ENCODE results near the gene RASL10A. TPM values are rescaled to one million over a fixed set of nuclear protein-coding genes. Genes with fewer than 3 reads are reported as not detected.

The RASL10A gene
- total and polyA plus RNA-seq, 9 of the 15 experiments (the other 6 are each of a cell fraction or from before 2014, with no cell fraction given): 0.17 to 1.2 (median 0.45) TPM; not detected in 3

DNA sequence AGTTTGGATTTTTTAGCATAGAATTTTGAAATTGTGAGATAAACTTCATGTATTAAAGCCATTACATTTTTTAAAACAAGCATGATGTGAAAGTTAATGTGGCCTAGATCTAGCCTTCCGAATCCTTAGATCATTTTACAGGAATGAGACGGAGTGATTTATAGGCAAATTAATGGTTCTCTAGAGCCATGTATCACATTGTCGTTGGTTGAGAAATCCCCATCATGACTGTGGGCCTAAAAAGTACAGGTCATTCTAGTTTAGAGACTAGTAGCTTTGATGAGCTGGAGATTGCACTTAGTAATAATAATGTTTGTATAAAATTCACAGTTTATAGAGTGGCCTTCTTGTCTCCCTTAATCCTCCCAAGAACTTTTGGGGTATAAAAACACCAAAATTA lies 40.3 kb downstream of the RASL10A start (continued):
- TF ChIP-seq, protein P1, sequence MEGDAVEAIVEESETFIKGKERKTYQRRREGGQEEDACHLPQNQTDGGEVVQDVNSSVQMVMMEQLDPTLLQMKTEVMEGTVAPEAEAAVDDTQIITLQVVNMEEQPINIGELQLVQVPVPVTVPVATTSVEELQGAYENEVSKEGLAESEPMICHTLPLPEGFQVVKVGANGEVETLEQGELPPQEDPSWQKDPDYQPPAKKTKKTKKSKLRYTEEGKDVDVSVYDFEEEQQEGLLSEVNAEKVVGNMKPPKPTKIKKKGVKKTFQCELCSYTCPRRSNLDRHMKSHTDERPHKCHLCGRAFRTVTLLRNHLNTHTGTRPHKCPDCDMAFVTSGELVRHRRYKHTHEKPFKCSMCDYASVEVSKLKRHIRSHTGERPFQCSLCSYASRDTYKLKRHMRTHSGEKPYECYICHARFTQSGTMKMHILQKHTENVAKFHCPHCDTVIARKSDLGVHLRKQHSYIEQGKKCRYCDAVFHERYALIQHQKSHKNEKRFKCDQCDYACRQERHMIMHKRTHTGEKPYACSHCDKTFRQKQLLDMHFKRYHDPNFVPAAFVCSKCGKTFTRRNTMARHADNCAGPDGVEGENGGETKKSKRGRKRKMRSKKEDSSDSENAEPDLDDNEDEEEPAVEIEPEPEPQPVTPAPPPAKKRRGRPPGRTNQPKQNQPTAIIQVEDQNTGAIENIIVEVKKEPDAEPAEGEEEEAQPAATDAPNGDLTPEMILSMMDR (IDR thresholded peaks at IDR 0.05 in 2 of 3, conservative IDR thresholded peaks at IDR 0.05 in 1 of 3; ENCODE audit: insufficient read depth in 2 of 3, low read depth in 1 of 3, low read length in 3 of 3): no peak

DNA sequence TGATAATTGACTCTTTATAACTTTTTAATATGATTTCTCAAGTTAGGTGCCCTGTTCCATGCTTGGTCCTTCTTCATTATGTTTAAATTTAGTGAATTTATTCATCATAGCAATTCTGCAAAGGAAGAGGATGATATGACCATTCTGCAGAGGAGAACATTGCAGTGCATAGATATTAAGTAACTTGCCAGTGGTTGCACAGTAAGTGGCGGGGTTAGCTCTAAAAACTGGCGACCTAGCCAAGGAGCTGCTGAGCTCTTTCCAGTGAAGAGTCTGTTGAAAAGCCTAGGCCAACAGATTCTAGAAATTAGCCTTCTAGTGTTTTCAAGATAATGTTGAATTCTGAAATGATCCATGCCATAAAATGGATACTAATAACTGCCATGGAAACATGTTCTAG lies 42.9 kb downstream of the RASL10A start:
- WGBS (ENCODE audit: insufficient coverage, low coverage, missing lambda C conversion rate): 100% methylated on average over 2 of the region's 2 CpGs
- no peak overlapping the region for H3K4me3 ChIP-seq
- H3K4me2 ChIP-seq (ENCODE audit: insufficient read depth, low read length): no peak overlapping the region
- DNase-seq (ENCODE audit: extremely low read depth in 1 of 4, low spot score in 3 of 4) (no peak), FAIRE-seq (no peak), ATAC-seq (no peak)
- H3K9me3 ChIP-seq (replicated peaks; ENCODE audit: control insufficient read depth, insufficient read depth, low read depth, low read length): no peaks in the 10 kb centered on the region
- no peak overlapping the region for H3K9ac ChIP-seq (ENCODE audit: insufficient read depth in 1 of 2, low read depth in 2 of 2, low read length in 2 of 2)
- in situ Hi-C loops (cut with MboI): no loop called here
- H3K9me1 ChIP-seq (ENCODE audit: control insufficient read depth, insufficient read depth, low read length): peaks cover 6% of the 10 kb centered on the region
- H3K79me2 ChIP-seq (ENCODE audit: control insufficient read depth, insufficient read depth, low read length): peaks cover 100% of the 10 kb centered on the region
- POLR2A ChIA-PET: interaction anchor here (0.6 kb wide), 1 partner anchor 22 kb away, joined by 3 read pairs; no protein-coding TSS in a partner anchor
- H3K27ac ChIP-seq (ENCODE audit: extremely low read depth, low read depth, low read length): no peak overlapping the region
- TF ChIP-seq ATF2 (CRISPR knock-in tag; IDR thresholded peaks at IDR 0.05) (no peak), FOXA3 (CRISPR knock-in tag; conservative IDR thresholded peaks at IDR 0.05 in 1 of 2, IDR thresholded peaks at IDR 0.05 in 1 of 2) (no peak), COPS2 (conservative IDR thresholded peaks at IDR 0.05) (no peak), GATAD2A (IDR thresholded peaks at IDR 0.05) (no peak), POLR2B (IDR thresholded peaks at IDR 0.05; ENCODE audit: low read depth, partially characterized antibody) (no peak), ZNF449 (CRISPR knock-in tag; IDR thresholded peaks at IDR 0.05) (no peak), SP1 (CRISPR knock-in tag; IDR thresholded peaks at IDR 0.05) (no peak), ZBTB5 (IDR thresholded peaks at IDR 0.05) (no peak)
- H3K36me3 ChIP-seq (ENCODE audit: control insufficient read depth, insufficient read depth, low read length): peaks cover 87% of the 10 kb centered on the region
- CTCF ChIA-PET (ENCODE audit: low intra/inter-chr PET ratio): no interaction called here
- H4K20me1 ChIP-seq (replicated peaks; ENCODE audit: control insufficient read depth, insufficient read depth, low read length): peaks cover 54% of the 10 kb centered on the region
- no peaks in the 10 kb centered on the region for H3K27me3 ChIP-seq (ENCODE audit: control insufficient read depth in 2 of 2, insufficient read depth in 2 of 2, low read length in 2 of 2)
- BruUV-seq (replicated peaks): no TSS peak
- H2AFZ ChIP-seq (ENCODE audit: low read depth, low read length): no peak overlapping the region
- peaks cover 5 to 25% of the 10 kb centered on the region in 2 experiments; a peak in 4 of 5 replicates for H3K4me1 ChIP-seq (replicated peaks in 1 of 2; ENCODE audit: control insufficient read depth in 2 of 2, insufficient read depth in 2 of 2, low read length in 2 of 2)
- intact Hi-C loops (cut with micrococcal nuclease): no loop called here

All from K562 (cell line).